GM19463 (cell line): ENCODE results near the gene FRRS1L.

Experiments
- ATAC-seq: cut with Tn5 transposase; IDR thresholded peaks from one replicate; pipeline ENCODE4 v1.9.1; 2021; ENCODE audit warnings: mild to moderate bottlenecking, moderate library complexity; ENCODE audit not compliant: unreplicated experiment

FRRS1L gene

GRCh38 chr9:109176963-109177362, 9.9 kb upstream of the FRRS1L start:
- no peak for ATAC-seq

GRCh38 chr9:109176386-109176785, 9.3 kb upstream of the FRRS1L start:
- ATAC-seq: no peak

DNA sequence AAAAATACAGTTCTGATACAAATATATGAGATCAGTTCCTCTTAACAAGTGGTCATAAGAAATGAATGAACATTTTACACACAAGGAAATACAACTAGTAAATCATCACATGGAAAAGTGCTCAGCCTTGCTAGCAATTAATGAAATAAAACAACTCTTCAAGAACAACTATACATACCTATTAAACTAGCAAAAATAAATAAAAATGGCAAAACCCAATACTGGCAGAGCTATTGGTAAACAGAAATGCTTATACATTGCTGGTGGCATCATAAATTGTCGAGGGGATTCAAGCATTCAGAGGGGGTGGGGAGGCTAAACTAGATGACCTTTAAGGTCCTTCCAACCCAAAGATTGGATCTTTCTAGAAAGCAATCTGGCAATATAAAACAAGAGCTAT, 5.9 kb upstream of the FRRS1L start:
- no peak for ATAC-seq

GRCh38 chr9:109171926-109172325, 4.9 kb upstream of the FRRS1L start:
- ATAC-seq: no peak

GRCh38 chr9:109168170-109168569, 1.1 kb upstream of the FRRS1L start:
- no peak for ATAC-seq

GRCh38 chr9:109167716-109168115, 667 bp upstream of the FRRS1L start:
- no peak for ATAC-seq

GRCh38 chr9:109166171-109166770, 778 bp downstream of the FRRS1L start:
- no peak for ATAC-seq

- peak; percentile 56 for ATAC-seq
Observed at GRCh38 chr9:109164042-109164441, 3.0 kb downstream of the FRRS1L start.

GRCh38 chr9:109163194-109163593, 3.9 kb downstream of the FRRS1L start:
- no peak for ATAC-seq

GRCh38 chr9:109162677-109163076, 4.4 kb downstream of the FRRS1L start:
- ATAC-seq: no peak

DNA sequence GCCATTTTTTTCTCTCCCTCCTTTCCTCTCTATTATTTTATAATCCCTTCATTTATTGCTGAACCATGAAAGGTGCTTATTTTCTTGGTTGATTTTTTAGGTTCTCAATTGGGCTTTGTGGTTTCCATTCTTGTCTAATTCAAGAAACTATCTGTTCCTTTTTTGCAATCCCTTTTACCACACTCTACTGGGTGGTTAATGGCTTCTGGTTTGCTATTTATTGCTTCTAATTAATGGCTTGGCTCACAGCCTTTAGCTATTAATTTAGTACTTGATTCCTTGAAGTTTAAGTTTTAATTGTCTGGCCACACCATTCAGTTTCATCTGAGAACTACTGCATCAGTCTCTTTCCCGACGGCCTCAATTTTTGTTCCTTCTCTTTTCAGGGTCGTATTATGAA, 5.6 kb downstream of the FRRS1L start:
- no peak for ATAC-seq

- no peak for ATAC-seq
Observed at GRCh38 chr9:109159583-109159982, 7.5 kb downstream of the FRRS1L start.

- ATAC-seq: no peak
Observed at GRCh38 chr9:109158651-109159050, 8.4 kb downstream of the FRRS1L start.

DNA sequence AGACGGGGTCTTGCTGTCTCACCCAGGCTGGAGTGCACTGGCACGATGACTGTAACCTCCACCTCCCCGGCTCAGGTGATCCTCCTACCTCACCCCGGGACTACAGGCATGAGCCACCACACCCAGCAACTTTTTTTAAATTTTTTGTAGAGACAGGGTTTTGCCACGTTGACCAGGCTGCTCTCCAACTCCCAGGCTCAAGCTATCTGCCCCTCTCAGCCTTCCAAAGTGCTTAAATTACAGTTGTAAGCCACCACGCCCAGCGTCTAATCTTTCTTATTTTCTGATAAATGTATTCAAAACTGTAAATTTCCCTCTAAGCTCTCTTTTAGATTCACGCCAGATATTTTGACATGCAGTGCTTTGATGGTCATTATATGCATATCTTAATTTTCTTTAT, 10.3 kb downstream of the FRRS1L start:
- no peak for ATAC-seq

- no peak for ATAC-seq
Observed at GRCh38 chr9:109150925-109151545, 16.0 kb downstream of the FRRS1L start.

DNA sequence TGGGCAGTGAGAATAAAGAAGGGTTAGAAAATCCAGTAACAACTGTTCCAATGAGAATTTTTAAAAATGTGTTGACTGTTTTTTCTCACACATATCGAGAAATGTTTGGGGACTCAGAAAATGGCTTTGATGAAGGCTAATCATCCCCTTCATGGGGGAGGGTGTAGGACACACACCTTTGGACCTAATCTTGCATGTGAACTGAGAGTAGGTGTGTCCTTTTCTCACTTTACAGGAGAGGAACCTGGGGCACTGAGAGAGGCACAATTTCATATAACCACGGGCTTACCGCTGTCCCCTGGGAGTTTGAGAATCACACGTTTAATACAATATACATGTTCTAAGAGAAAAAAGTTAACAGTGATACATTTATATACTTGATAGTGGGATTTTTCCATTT, 17.3 kb downstream of the FRRS1L start:
- ATAC-seq: no peak

DNA sequence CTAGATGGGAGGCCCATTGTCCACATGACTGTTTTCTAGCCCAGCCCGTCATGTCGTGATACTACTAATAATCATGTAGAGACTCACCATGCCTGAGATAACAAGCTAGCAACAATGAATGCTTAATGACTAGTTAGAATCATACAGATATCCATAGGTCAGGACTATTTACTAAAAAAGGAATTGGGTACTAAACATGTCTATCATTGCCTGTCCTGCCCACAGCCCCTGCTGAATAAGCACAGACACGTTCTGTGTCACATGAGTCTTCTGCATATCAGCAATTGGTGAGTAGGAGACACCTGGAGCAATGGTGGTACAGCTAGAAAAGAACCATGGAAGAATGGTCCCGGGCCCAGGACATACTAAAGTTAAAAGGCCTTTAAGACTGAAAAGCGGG, 18.0 kb downstream of the FRRS1L start:
- no peak for ATAC-seq

DNA sequence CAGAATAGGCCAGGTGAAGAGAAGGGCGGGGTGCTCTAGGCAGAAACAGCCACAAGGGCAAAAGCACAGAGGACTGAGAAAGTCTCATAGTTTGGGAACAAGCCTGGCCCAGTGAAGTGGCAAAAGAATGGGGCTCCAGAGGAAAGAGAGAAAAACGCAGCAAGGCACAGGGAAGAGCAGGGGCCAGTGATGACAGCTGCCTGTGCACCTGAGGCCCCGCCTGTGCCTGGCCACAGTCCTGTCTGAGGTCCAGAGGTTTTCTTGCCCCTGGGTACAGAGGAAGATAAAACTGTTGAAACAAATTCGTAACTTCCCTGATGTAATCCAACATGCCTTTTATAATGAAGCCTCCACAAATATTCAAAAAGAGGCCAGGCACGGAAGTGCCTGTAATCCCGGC, 22.0 kb downstream of the FRRS1L start:
- ATAC-seq: no peak

DNA sequence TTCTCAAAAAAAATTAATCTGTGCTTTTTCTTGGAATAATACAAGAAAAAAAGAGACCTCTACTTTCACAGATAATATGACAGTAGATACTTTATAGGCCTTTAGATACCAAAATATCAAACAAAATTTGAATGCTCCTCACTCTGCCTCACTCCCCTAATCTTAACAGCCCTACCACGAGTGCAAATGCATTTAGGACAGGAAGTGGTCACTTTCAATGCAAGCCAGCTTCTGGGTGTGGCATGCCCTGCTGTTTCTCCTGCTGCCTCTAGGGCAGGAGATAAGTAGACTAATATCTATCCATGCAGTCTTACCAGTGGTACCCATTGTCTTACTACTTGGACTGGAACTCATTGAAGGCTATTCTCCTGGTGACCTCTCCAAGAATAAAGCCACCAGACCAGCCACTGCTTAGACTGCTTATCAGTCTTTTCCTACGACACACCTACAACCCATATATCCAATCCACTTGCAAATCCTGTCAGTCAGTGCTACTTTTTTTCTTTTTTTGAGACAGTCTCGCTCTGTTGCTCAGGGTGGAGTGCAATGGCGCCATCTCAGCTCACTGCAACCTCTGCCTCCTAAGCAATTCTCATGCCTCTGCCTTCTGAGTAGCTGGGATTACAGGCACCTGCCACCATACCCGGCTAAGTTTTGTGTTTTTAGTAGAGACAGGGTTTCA, 23.0 kb downstream of the FRRS1L start:
- ATAC-seq: peak; percentile 99

GRCh38 chr9:109141375-109141774, 25.7 kb downstream of the FRRS1L start:
- ATAC-seq: no peak

DNA sequence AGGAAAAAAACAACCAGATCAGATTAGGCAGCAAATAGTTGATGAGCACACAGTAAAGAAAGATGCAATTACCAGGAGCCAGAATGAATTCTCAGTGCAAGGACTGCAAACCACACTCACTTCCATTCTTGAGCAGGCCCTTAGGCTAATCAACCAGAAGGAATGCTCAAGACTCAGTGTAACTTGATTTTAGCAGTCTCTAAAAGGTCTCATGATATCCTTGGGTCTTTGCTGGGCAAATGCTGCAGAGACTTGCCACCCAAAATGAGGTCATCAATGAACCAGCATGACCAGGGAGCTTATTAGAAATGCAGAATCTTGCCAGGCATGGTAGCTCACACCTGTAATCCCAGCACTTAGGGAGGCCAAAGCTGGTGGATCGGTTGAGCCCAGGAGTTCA, 27.2 kb downstream of the FRRS1L start:
- no peak for ATAC-seq

GRCh38 chr9:109138421-109138820, 28.6 kb downstream of the FRRS1L start:
- no peak for ATAC-seq
